HepG2 (cell line): ENCODE results near the gene THOC1.

ENCODE experiments used
- CTCF ChIP-seq: sonication (generic); formaldehyde crosslinking; IDR thresholded peaks from 2 replicates; pipeline ENCODE4 v1.5.0; 2020; ENCODE audit warnings: mild to moderate bottlenecking, missing genetic modification reagents, moderate library complexity
- ELF1 ChIP-seq: sonication (generic); formaldehyde crosslinking; IDR thresholded peaks from 2 replicates; pipeline ENCODE4 v1.4.0; 2020; ENCODE audit warnings: missing genetic modification reagents
- TCF12 ChIP-seq, 2 experiments: fragments of 450-650 bp in 1 of 2; sonication (generic) in 1 of 2; formaldehyde crosslinking in 1 of 2; IDR thresholded peaks; 2 replicates each; pipeline versions ENCODE4 v1.6.1 to v1.8.0; 2017 to 2022; ENCODE audit warnings: antibody characterized with exemption in 1 of 2, mild to moderate bottlenecking in 1 of 2, missing genetic modification reagents in 1 of 2, moderate library complexity in 1 of 2

- no peak for TF ChIP-seq ELF1 (CRISPR knock-in tag)
- TF ChIP-seq CTCF (CRISPR knock-in tag): no peak
- TF ChIP-seq TCF12 (IDR thresholded peaks at IDR 0.05): no peak
- no peak for TF ChIP-seq TCF12 (CRISPR knock-in tag; IDR thresholded peaks at IDR 0.05)
Observed at GRCh38 chr18:248053-248452, 19.8 kb downstream of the THOC1 start.
